ENCODE results near the gene DYRK1B. TPM values are rescaled to one million over a fixed set of nuclear protein-coding genes. Genes with fewer than 3 reads are reported as not detected.
"Not testable (repeated sequence)": the region's sequence is repeated elsewhere in the genome, so short reads cannot be mapped to it uniquely, and the experiment has no call there.

DYRK1B gene
- 8.0 TPM for polyA plus RNA-seq (2013, experiment 1 of 2; ENCODE audit: insufficient read length)
- 9.4 TPM for polyA plus RNA-seq (2013, experiment 2 of 2; ENCODE audit: insufficient read length)

DNA sequence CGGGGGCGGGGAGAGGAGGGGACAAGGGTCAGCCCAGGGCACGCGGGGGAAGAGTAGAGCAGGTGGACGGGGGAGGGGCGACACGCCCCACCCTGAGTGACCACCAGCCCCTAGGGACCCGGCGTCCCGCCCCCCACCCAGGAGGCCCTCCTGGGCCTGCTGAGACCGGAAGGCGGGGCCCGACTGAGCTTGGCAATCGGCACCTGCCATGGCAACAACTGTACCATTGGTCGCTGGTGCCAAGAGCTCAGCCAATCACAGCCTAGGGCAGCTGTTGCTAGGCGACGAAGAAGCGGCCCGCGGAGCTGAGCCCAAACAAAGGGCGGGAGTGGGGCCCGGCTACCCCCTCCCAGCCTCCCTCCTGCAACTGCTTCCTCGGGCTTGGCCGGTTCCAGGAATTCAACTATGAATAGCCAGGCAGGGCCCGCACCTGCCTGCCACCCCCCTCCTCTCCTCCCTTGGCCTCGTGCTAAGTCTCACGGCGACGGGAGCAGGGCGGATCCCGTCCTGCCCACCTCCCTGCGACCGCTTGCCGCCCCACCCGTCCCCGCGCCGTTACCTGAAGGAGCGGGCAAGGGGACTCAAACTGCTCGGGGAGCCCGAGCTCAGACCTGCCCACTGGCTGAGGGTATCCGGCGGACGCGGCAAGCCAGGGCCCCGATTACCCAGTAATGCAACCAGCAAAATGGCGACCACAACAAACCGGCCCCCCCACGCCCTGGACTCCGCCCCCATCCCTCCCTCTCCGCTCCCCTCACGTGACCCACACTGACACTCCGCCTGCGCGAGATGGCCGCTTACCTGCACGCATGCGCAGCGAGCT lies at the start of gene DYRK1B:
DYRK1B (minus strand) TSS at position 699 of the 823 bp plus-strand sequence. CDS start 2,295 bp downstream, outside the sequence.
- DNase-seq: peak; percentile 97

GRCh38 chr19:39882645-39883044 lies 48.7 kb upstream of the DYRK1B start:
- DNase-seq: not testable (repeated sequence)

DNA sequence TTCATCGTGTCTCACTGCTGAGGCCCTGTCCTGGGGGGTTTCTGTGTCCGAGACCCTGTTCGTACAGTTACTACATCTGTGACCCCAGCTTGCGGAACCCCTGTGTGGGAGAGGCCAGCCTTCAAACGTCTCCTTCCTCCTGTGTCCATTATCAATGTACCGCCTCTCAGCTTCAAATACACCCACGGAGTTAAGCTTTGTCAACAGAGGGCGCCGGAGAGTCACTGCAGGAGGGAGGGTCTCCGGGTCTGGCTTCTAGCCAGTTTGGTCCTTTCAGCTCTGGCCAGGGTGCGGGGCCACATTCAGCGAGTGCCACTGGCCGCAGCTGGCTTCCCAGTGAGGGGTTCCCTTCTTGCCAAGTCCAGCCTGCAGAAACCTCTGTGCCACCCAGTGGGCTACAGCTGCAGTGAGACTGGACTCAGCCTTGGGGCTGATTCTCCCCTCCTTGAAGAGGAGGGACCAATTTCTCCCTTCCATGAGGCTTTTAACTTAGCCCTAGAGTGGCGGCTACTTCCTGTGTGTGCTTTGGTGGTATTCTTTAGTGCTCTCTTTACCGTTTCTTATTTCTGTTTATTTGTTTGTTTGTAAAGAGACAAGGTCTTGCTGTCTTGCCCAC lies 47.6 kb upstream of the DYRK1B start:
- not testable (repeated sequence) for DNase-seq

DNA sequence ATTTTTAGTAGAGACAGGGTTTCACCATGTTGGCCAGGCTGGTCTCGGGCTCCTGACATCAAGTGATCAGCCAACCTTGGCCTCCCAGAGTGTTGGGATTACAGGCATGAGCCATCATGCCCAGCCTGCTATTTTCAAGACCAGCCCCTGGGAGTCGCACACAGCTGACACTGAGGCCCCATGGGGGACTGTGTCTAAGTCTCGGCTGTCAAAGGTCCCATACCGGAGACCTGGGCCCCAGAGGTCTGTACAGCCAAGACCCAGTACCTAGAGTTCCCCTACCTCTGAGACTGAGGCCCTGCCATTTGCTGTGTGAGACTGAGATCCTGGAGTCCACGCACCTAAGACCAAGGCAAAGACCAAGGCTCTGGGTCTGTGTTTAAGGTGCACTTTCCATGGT lies 46.3 kb upstream of the DYRK1B start:
- DNase-seq: not testable (repeated sequence)

- DNase-seq: not testable (repeated sequence)
Measured at GRCh38 chr19:39879796-39880195, 45.8 kb upstream of the DYRK1B start.

DNA sequence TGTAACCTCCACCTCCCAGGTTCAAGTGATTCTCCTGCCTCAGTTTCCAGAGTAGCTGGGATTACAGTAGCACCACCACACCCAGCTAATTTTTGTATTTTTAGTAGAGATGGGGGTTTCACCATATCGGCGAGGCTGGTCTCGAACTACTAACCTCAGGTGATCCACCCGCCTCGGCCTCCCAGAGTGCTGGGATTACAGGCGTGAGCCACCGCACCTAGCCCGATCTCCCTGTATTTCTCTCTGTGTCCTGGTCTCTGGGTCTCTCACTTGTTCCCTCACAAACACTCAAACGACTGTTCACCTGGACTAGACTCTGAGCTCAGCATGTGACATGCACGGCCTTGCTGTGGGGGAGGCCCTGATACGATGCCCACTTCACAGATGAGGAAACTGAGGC lies 44.9 kb upstream of the DYRK1B start:
- DNase-seq: not testable (repeated sequence)

- no peak for DNase-seq
Measured at GRCh38 chr19:39878398-39878797, 44.4 kb upstream of the DYRK1B start.

- DNase-seq: not testable (repeated sequence)
Measured at GRCh38 chr19:39877982-39878381, 44.0 kb upstream of the DYRK1B start.

DNA sequence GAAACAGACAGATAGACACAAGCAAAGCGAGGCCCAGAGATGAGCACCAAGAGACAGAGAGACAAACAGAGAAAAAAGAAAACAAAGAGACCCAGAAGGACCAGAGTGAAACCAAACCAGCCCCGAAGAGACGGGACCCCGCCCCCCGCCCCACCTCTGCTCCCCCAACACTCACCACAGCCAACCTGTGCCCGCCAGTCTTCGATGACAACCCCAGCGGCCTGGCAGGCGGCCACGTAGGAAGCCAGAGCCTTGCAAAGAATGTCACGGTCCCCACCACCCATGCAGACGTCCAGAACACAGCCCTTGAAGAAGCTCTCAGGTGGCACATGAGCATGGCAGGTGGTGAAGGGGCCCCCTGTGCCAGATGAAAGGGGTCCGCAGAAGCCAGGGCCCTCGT lies 43.5 kb upstream of the DYRK1B start:
- DNase-seq: not testable (repeated sequence)

DNA sequence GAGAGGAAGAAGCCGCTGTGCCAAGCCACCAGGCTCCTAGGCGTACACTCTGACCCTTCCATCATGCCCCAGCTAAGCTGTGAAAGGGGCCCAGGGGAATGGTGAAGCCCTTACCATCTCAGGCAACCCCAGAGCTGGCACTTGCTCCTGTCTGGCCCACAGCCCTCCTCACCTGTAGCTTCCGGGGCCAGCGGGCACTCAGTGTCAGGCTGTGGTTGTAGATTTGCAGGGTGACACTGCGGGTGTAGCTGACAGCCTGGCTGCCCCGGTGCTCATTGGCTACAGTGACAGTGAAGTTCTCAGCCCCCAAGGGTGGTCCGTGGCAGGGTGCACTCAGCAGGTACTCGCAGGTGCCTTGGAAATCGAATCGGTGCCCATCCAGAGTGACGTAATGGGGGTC lies 42.5 kb upstream of the DYRK1B start:
- not testable (repeated sequence) for DNase-seq

DNA sequence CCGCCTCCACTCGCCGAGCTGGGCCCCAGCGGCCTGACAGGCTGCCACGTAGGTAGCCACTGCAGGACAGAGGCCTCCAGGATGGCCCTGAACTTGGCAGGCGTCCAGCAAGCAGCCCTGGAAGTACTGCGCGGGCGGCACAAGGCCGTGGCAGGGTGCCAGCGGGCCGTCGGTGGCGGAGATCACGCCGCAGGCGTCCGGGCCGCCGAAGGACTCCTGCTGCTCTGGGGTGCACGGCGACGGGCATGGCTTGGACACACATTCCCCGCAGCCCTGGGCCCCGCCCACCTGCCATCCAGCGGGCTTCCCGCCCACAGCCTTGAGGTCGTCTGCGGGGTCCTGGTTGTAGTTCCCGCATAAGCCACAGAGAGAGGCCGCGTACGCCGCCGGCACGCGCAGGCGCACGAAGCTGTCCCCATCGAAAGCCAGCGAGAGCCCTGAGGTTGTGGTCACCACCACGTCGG lies 41.5 kb upstream of the DYRK1B start:
- not testable (repeated sequence) for DNase-seq

GRCh38 chr19:39874404-39874803 lies 40.4 kb upstream of the DYRK1B start:
- no peak for DNase-seq

DNA sequence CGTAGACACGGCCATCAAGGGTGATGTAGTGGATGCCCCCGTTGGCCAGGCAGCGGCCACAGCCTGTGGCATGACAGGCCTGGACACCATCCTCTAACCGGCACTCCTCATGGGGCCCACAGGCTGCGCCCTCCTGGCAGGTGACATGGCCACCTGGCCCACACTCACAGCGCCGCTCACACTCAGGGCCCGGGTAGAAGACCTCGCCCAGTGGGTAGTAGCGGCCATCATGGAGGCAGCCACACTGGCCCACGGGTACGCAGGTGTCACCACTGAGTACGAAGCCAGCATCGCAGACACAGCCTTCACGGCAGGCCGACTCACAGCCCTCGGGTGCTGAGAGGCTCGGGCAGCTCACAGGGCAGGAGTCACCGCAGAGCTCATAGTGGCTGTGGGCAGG lies 39.4 kb upstream of the DYRK1B start:
- DNase-seq: no peak

- DNase-seq: no peak
Measured at GRCh38 chr19:39871886-39872866, 38.2 kb upstream of the DYRK1B start.

DNA sequence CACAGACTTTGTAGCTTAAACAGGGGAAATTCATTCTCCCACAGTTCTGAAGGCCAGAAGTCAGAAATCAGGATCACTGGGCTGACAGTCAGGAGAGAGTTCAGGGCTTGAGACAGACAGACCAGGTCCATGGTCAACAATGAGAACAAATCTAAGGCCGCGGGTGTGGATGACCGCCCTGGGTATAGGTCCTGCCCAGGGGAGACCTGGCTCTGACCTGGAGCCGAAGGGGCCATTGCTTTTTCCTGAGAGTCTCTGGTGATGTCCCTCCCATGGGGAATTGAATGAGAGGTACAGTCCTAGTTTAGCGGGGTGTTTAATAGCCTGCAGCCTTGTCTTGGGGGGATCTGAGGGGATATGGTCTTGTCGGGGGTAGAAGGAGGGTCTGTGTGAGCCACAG lies 37.4 kb upstream of the DYRK1B start:
- no peak for DNase-seq

GRCh38 chr19:39870171-39870971 lies 36.4 kb upstream of the DYRK1B start:
- DNase-seq: no peak

GRCh38 chr19:39867952-39868351 lies 34.0 kb upstream of the DYRK1B start:
- no peak for DNase-seq

DNA sequence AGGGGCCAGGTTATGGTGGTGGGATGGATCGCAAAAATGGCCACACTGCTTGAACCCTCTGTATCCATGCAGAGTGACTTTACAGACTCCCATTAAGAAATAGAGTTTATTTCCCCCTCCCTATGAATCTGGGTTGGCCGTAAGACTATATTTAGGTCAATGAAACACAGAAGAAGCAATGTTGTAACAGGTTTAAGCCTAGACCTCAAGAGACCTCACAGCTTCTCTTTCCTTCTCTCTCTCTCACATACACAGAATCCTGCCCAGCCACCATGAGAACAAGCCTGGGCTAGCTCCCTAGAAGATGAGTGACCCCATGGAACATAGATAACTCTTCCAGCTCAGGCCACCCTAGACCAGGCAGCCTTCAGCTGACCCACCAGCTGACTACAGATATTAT lies 33.2 kb upstream of the DYRK1B start:
- DNase-seq: no peak

GRCh38 chr19:39865953-39866352 lies 32.0 kb upstream of the DYRK1B start:
- DNase-seq: no peak

GRCh38 chr19:39865186-39865585 lies 31.2 kb upstream of the DYRK1B start:
- no peak for DNase-seq

- no peak for DNase-seq
Measured at GRCh38 chr19:39864118-39864517, 30.2 kb upstream of the DYRK1B start.

- DNase-seq: no peak
Measured at GRCh38 chr19:39858541-39858940, 24.6 kb upstream of the DYRK1B start.

Measured in fibroblast of skin of abdomen (primary cell).